ENCODE measurements around the gene TPI1. TPM values are rescaled to one million over a fixed set of nuclear protein-coding genes. Genes with fewer than 3 reads are reported as not detected.

Gene TPI1
- 1,000 to 10,000 TPM; 1,086 to 1,277 TPM for total RNA-seq

- Mint-ChIP-seq H3K27me3 (no peaks in the 10 kb centered on the region), H3K27ac (peak within 1 kb of the TSS; percentile 90), H3K36me3 (peaks cover 61% of the 10 kb centered on the region), H3K9me3 (ENCODE audit: low read depth) (no peaks in the 10 kb centered on the region), H3K4me1 (peaks cover 47% of the 10 kb centered on the region), H3K4me3 (peak within 1 kb of the TSS; percentile 98)
- peak; percentile 71 for ATAC-seq
- CTCF ChIA-PET, result interaction anchor here (0.8 to 4.9 kb wide), 14 partner anchors 14 to 245 kb away, joined by 3 to 55 read pairs (median 6); partner anchors contain the start of genes CDCA3, COPS7A, MLF2 and USP5
- DNase-seq, result peak; percentile 87
Measured at GRCh38 chr12:6867413-6868210, at the start of gene TPI1. Gene TPI1, plus strand, starts transcription at chr12:6867531. Its CDS starts 36 bp downstream, at chr12:6867567.

GRCh38 chr12:6817662-6818157, 49.6 kb upstream of the TPI1 start:
- Mint-ChIP-seq H3K27ac (no peak overlapping the region), H3K4me1 (peaks cover 9% of the 10 kb centered on the region), H3K27me3 (peaks cover 29% of the 10 kb centered on the region), H3K4me3 (no peak overlapping the region), H3K36me3 (no peaks in the 10 kb centered on the region), H3K9me3 (ENCODE audit: low read depth) (no peaks in the 10 kb centered on the region)
- no peak for DNase-seq
- no peak for ATAC-seq
- CTCF ChIA-PET, result interaction anchor here (1.5 kb wide), 1 partner anchor 52 kb away, joined by 3 read pairs; no protein-coding TSS in a partner anchor

- H3K36me3 Mint-ChIP-seq, result no peaks in the 10 kb centered on the region
- no peak overlapping the region for H3K27ac Mint-ChIP-seq
- H3K27me3 Mint-ChIP-seq, result peaks cover 34% of the 10 kb centered on the region
- no peak overlapping the region for H3K4me3 Mint-ChIP-seq
- no peak for DNase-seq
- ATAC-seq, result no peak
- H3K9me3 Mint-ChIP-seq (ENCODE audit: low read depth), result no peaks in the 10 kb centered on the region
- CTCF ChIA-PET, result interaction anchor here (1.5 kb wide), 1 partner anchor 53 kb away, joined by 3 read pairs; no protein-coding TSS in a partner anchor
- peaks cover 9% of the 10 kb centered on the region for H3K4me1 Mint-ChIP-seq
Measured at GRCh38 chr12:6818222-6818621, 49.1 kb upstream of the TPI1 start.

GRCh38 chr12:6818645-6819044, 48.7 kb upstream of the TPI1 start:
- ATAC-seq (no peak), DNase-seq (peak; percentile 37)
- Mint-ChIP-seq H3K9me3 (ENCODE audit: low read depth) (no peaks in the 10 kb centered on the region), H3K27ac (no peak overlapping the region), H3K36me3 (no peaks in the 10 kb centered on the region), H3K4me1 (peaks cover 9% of the 10 kb centered on the region), H3K27me3 (peaks cover 36% of the 10 kb centered on the region), H3K4me3 (no peak overlapping the region)
- CTCF ChIA-PET, result interaction anchor here (0.5 to 1.5 kb wide), 2 partner anchors 11 to 53 kb away, joined by 3 read pairs; no protein-coding TSS in a partner anchor

- Mint-ChIP-seq H3K9me3 (ENCODE audit: low read depth) (no peaks in the 10 kb centered on the region), H3K27ac (no peak overlapping the region), H3K4me3 (no peak overlapping the region), H3K27me3 (peaks cover 38% of the 10 kb centered on the region), H3K4me1 (peaks cover 9% of the 10 kb centered on the region), H3K36me3 (no peaks in the 10 kb centered on the region)
- CTCF ChIA-PET, result interaction anchor here (0.5 to 10.4 kb wide), 4 partner anchors 12 to 64 kb away, joined by 3 to 120 read pairs (median 4); partner anchors contain the start of gene MLF2
- ATAC-seq, result no peak
- DNase-seq, result no peak
Measured at GRCh38 chr12:6819106-6820030, 48.0 kb upstream of the TPI1 start.

GRCh38 chr12:6820166-6820565, 47.2 kb upstream of the TPI1 start:
- Mint-ChIP-seq H3K27ac (no peak overlapping the region), H3K4me3 (no peak overlapping the region)
- no peak for ATAC-seq

GRCh38 chr12:6821591-6822425, 45.5 kb upstream of the TPI1 start, which contains the start of gene GPR162:
Gene GPR162, plus strand, starts transcription at chr12:6821821. Its CDS starts 2,078 bp downstream, at chr12:6823899.
- Mint-ChIP-seq H3K36me3 (no peaks in the 10 kb centered on the region), H3K27me3 (peaks cover 54% of the 10 kb centered on the region), H3K4me1 (peaks cover 14% of the 10 kb centered on the region), H3K4me3 (peak within 1 kb of the TSS; percentile 8), H3K27ac (no peak within 1 kb of the TSS), H3K9me3 (ENCODE audit: low read depth) (no peaks in the 10 kb centered on the region)
- CTCF ChIA-PET, result interaction anchor here (0.7 to 10.4 kb wide), 10 partner anchors 9 to 264 kb away, joined by 3 to 120 read pairs (median 6); partner anchors contain the start of genes CDCA3 and MLF2
- no peak for ATAC-seq
- DNase-seq, result no peak

More at GRCh38 chr12:6820166-6820565, 47.2 kb upstream of the TPI1 start:
- no peak for DNase-seq
- Mint-ChIP-seq H3K27me3 (peaks cover 41% of the 10 kb centered on the region), H3K36me3 (no peaks in the 10 kb centered on the region), H3K9me3 (ENCODE audit: low read depth) (no peaks in the 10 kb centered on the region), H3K4me1 (peaks cover 10% of the 10 kb centered on the region)
- CTCF ChIA-PET, result interaction anchor here (1.0 to 10.4 kb wide), 2 partner anchors 15 to 64 kb away, joined by 4 to 120 read pairs; partner anchors contain the start of gene MLF2

- DNase-seq, result no peak
- no peaks in the 10 kb centered on the region for H3K36me3 Mint-ChIP-seq
- H3K27me3 Mint-ChIP-seq, result peaks cover 62% of the 10 kb centered on the region
- H3K27ac Mint-ChIP-seq, result no peak overlapping the region
- CTCF ChIA-PET, result interaction anchor here (0.7 to 10.4 kb wide), 9 partner anchors 9 to 265 kb away, joined by 3 to 120 read pairs (median 12); partner anchors contain the start of genes CDCA3, GNB3 and MLF2
- no peak overlapping the region for H3K4me3 Mint-ChIP-seq
- ATAC-seq, result no peak
- H3K9me3 Mint-ChIP-seq (ENCODE audit: low read depth), result no peaks in the 10 kb centered on the region
- H3K4me1 Mint-ChIP-seq, result peaks cover 18% of the 10 kb centered on the region
Measured at GRCh38 chr12:6822426-6823135, 44.8 kb upstream of the TPI1 start.

- DNase-seq (no peak), ATAC-seq (no peak)
- Mint-ChIP-seq H3K4me1 (peaks cover 21% of the 10 kb centered on the region), H3K9me3 (ENCODE audit: low read depth) (no peaks in the 10 kb centered on the region), H3K4me3 (no peak overlapping the region), H3K36me3 (no peaks in the 10 kb centered on the region), H3K27ac (no peak overlapping the region), H3K27me3 (peaks cover 66% of the 10 kb centered on the region)
- CTCF ChIA-PET, result interaction anchor here (0.9 to 10.4 kb wide), 6 partner anchors 14 to 93 kb away, joined by 3 to 120 read pairs (median 39); partner anchors contain the start of genes GNB3 and MLF2
Measured at GRCh38 chr12:6823182-6824084, 43.9 kb upstream of the TPI1 start.

GRCh38 chr12:6824085-6824775, 43.1 kb upstream of the TPI1 start:
- H3K4me1 Mint-ChIP-seq, result peaks cover 26% of the 10 kb centered on the region
- H3K36me3 Mint-ChIP-seq, result no peaks in the 10 kb centered on the region
- H3K4me3 Mint-ChIP-seq, result no peak overlapping the region
- CTCF ChIA-PET, result interaction anchor here (0.7 to 10.4 kb wide), 20 partner anchors 10 to 266 kb away, joined by 3 to 120 read pairs (median 4); partner anchors contain the start of genes CDCA3, GNB3, MLF2 and PTMS
- peaks cover 71% of the 10 kb centered on the region for H3K27me3 Mint-ChIP-seq
- no peaks in the 10 kb centered on the region for H3K9me3 Mint-ChIP-seq (ENCODE audit: low read depth)
- DNase-seq (no peak), ATAC-seq (no peak)
- H3K27ac Mint-ChIP-seq, result no peak overlapping the region
